ENCODE measurements around the gene DNAJC18. TPM values are rescaled to one million over a fixed set of nuclear protein-coding genes. Genes with fewer than 3 reads are reported as not detected.
"Not testable (repeated sequence)": the region's sequence is repeated elsewhere in the genome, so short reads cannot be mapped to it uniquely, and the experiment has no call there.

DNAJC18 gene
- total and polyA plus RNA-seq, 2 of the 8 experiments (the other 6 are each of a cell fraction or from before 2014, with no cell fraction given), result 7.8 to 29.2 TPM

- H2BK12ac ChIP-seq (ENCODE audit: low read depth, low read length); H3K79me2 ChIP-seq (ENCODE audit: control insufficient read depth in 1 of 2, insufficient read depth in 2 of 2, low read length in 2 of 2); H3K4me3 ChIP-seq (ENCODE audit: extremely low read depth in 1 of 4, insufficient read depth in 2 of 4, low read depth in 3 of 4, low read length in 4 of 4); H3K27ac ChIP-seq (ENCODE audit: low read depth, low read length); H3K27me3 ChIP-seq (replicated peaks in 1 of 4; ENCODE audit: control insufficient read depth in 3 of 4, extremely low read depth in 1 of 4, insufficient read depth in 3 of 4, low read length in 3 of 4); H3K36me3 ChIP-seq (ENCODE audit: control insufficient read depth in 2 of 4, insufficient read depth in 4 of 4, low read length in 3 of 4); H3K79me1 ChIP-seq (ENCODE audit: low read depth, low read length); POLR2A ChIA-PET (ENCODE audit: partially characterized antibody); H3K4me2 ChIP-seq (ENCODE audit: insufficient read depth in 1 of 2, low read depth in 2 of 2, low read length in 2 of 2); H2AK5ac ChIP-seq (ENCODE audit: low read depth, low read length); H4K91ac ChIP-seq (replicated peaks; ENCODE audit: insufficient read length, low read length); H2BK15ac ChIP-seq (ENCODE audit: low read length); H2BK5ac ChIP-seq (ENCODE audit: low read depth, low read length); FAIRE-seq; H4K20me1 ChIP-seq (replicated peaks in 1 of 2; ENCODE audit: control insufficient read depth in 1 of 2, insufficient read depth in 2 of 2, low read length in 2 of 2); DNase-seq (ENCODE audit: low read depth in 1 of 2, low spot score in 2 of 2); H3K18ac ChIP-seq (ENCODE audit: extremely low read depth, low read length); H3K56ac ChIP-seq (replicated peaks; ENCODE audit: insufficient read length, low read depth, low read length); H3K9ac ChIP-seq (replicated peaks in 1 of 4; ENCODE audit: extremely low read depth in 1 of 4, low read depth in 3 of 4, low read length in 3 of 4); H2BK120ac ChIP-seq (replicated peaks; ENCODE audit: low read depth, low read length); H2AFZ ChIP-seq (ENCODE audit: low read length); H3K23me2 ChIP-seq (ENCODE audit: low read depth, low read length); H4K8ac ChIP-seq (ENCODE audit: extremely low read depth, insufficient read depth, low read length); H4K5ac ChIP-seq (ENCODE audit: insufficient read length, low read depth, low read length); H3K9me3 ChIP-seq (ENCODE audit: insufficient read depth in 2 of 2, low read depth in 1 of 2, low read length in 1 of 2); H2BK20ac ChIP-seq (ENCODE audit: low read length); H3K4me1 ChIP-seq (replicated peaks in 1 of 4; ENCODE audit: control insufficient read depth in 3 of 4, insufficient read depth in 4 of 4, low read length in 3 of 4); H3K23ac ChIP-seq (ENCODE audit: insufficient read length); H3K14ac ChIP-seq (ENCODE audit: insufficient read length); H3K4ac ChIP-seq (replicated peaks; ENCODE audit: insufficient read length, low read depth, low read length): not testable (repeated sequence)
- WGBS, 2 experiments (ENCODE audit: extremely low coverage in 1 of 2, insufficient coverage in 1 of 2, insufficient read length in 1 of 2, insufficient replicate concordance in 2 of 2, low coverage in 1 of 2, low lambda C conversion rate in 2 of 2, missing lambda C conversion rate in 1 of 2), result 91% methylated on average over 9 of the region's 9 CpGs; no CpG with 5 or more reads in 1 of the 2 experiments
- CTCF ChIA-PET (ENCODE audit: partially characterized antibody), result interaction anchor here (0.7 to 5.3 kb wide), 11 partner anchors 10 to 936 kb away, joined by 3 to 38 read pairs (median 4); partner anchors contain the start of genes DNAJC18, ETF1 and UBE2D2
Measured at GRCh38 chr5:139478657-139479423, 39.5 kb upstream of the DNAJC18 start.
